ENCODE results near the gene ARPC5L. TPM values are rescaled to one million over a fixed set of nuclear protein-coding genes. Genes with fewer than 3 reads are reported as not detected.

The ARPC5L gene
- total RNA-seq, 1 experiment from 2014 or later = 29.4 TPM

DNA sequence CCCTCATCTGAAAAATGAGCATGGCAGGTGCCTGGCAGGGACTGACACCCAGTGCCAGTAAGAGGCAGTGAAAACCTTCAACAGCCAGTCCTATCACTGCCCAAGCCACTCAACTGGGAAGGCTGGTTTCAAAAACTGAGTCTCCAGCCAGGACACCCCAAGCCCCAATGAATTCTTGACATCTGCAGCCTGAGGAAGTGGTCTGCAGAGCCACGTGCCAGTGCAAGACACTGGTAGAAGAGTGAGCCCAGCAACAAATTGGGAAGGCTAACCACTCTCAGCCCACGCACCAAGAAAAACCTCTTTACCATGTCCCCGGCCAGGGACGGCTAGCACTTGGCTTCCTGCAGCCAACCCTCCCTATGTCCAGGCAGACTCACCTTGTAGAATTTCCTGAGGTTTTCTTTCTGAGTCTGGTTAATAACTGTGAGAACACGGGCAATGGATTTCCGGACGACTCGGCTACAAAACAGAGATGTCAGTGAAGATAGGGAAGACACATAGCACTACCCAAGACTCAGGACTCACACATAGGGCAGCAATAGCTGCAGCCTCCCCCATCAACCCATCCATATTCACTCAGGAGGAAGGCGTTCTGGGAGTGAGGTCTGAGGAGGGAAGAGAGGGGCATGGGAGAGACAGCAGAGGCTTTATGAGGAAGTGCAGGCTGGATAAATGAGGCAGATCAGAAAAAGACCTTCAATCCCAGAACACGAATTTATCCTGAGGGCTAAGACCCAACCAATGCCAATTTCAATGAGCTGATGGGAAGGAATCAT, 1.9 kb upstream of the ARPC5L start:
- in situ Hi-C loops (cut with HindIII; ENCODE audit: low sequenced_read_pairs) = no loop called here
- no peak for DNase-seq (ENCODE audit: low spot score)

DNA sequence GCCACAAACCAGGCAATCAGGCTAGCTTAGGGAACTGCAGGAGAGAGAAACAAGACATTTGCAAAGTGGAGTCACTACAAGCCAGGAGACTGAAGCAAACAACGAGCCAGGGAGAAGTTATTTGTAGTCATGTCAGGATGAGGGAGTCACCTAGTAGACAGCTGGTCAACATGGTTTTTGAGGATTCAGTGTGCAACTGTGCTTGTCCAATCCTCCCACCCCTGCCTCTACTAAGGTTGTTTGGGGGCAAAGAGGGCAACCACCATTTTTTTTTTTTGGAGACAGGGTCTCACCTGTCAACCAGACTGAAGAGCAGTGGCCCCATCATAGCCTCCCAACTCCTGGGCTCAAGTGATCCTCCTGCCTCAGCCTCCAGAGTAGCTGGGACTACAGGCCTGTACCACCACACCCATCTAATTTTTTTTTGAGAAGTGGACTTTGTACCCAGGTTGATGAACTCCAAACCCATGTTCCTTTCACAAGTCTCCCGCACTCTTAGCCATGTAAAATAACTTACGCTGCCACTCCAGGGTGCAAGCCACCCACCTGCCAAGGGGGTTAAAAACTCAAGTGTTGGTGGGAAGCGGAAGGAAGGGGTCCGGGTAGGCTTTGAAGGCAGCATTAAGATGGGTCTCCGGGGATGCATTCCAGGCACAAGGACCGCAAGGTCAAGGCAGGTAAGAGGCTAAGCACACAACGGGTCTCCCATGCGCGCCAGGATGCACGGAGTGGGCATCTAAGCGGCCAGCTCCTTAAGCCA, 1.2 kb upstream of the ARPC5L start:
- DNase-seq (ENCODE audit: low spot score) = no peak
- in situ Hi-C loops (cut with HindIII; ENCODE audit: low sequenced_read_pairs) = no loop called here

DNA sequence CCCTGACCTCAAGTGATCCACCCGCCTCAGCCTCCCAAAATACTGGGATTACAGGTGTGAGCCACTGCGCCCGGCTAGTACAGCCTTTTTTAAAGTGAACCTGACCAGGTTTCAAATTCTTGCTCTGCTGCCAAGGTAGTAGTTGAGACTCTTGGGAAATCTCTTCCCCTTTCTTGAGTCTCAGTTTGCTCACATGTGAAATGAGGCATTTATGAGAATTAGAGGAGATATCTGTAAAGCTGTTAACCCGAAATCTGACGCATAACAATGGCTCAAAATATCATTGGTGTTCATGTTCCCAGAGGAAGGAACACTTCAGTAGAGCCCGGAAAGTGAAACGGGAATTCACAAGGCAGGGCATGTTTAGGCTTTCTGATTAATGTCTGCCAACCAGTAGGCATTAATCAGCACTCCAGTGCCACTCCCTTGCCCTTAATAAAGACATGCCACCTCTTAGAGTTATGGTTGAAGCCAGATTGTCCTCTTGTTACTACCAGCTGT, 1.5 kb downstream of the ARPC5L start:
- in situ Hi-C loops (cut with HindIII; ENCODE audit: low sequenced_read_pairs) = no loop called here

GRCh38 chr9:124868511-124869465, 6.9 kb downstream of the ARPC5L start:
- in situ Hi-C loops (cut with HindIII; ENCODE audit: low sequenced_read_pairs) = no loop called here
- peak; percentile 87 for DNase-seq (ENCODE audit: low spot score)

More for the DNA sequence above, 1.5 kb downstream of the ARPC5L start:
- no peak for DNase-seq (ENCODE audit: low spot score)

- DNase-seq (ENCODE audit: low spot score) = no peak
- in situ Hi-C loops (cut with HindIII; ENCODE audit: low sequenced_read_pairs) = no loop called here
Observed at GRCh38 chr9:124869466-124869985, 7.6 kb downstream of the ARPC5L start.

- in situ Hi-C loops (cut with HindIII; ENCODE audit: low sequenced_read_pairs) = no loop called here
- DNase-seq (ENCODE audit: low spot score) = no peak
Observed at GRCh38 chr9:124869986-124870560, 8.1 kb downstream of the ARPC5L start.

DNA sequence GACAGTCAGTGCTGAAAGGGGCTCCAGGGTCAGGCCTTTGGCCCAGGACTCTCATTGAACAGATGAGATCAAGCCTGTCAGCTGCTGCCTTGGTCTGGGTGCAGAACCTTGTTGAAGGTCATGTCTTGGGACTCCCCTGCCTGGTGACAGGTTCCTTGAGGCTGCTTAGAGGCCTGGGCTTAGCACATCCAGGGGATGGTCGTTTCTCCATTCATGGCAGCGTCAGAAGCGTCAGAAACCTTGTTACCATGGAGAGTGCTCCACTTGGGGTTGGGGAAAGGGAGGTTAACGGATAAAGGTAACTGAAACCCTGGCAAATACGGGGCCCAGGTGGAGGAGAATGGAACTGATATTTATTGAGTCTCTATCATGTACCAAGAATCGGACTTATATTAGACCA, 8.8 kb downstream of the ARPC5L start:
- DNase-seq (ENCODE audit: low spot score) = no peak
- in situ Hi-C loops (cut with HindIII; ENCODE audit: low sequenced_read_pairs) = no loop called here

DNA sequence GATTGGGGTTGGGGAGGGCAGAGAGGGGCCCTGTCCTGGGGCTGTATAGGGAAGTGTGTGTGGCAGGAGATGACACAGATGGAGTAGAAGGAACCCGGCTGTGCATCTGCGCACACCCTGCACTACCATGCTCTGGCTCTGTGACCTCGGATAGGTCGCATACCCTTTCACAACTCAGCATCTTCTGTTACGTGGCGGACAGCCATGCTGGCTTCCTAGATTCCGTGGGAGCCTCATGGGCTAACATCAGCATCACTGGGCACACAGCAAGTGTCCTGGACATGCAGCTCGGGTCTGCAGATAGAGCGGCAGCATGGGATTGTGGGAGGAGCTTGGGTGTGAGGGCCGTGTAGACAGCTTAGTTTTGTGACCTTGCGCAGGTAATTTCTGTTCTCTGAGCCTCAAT, 9.2 kb downstream of the ARPC5L start:
- DNase-seq (ENCODE audit: low spot score) = no peak
- in situ Hi-C loops (cut with HindIII; ENCODE audit: low sequenced_read_pairs) = no loop called here

GRCh38 chr9:124873664-124874063, 11.7 kb downstream of the ARPC5L start:
- in situ Hi-C loops (cut with HindIII; ENCODE audit: low sequenced_read_pairs) = no loop called here
- peak; percentile 69 for DNase-seq (ENCODE audit: low spot score)

DNA sequence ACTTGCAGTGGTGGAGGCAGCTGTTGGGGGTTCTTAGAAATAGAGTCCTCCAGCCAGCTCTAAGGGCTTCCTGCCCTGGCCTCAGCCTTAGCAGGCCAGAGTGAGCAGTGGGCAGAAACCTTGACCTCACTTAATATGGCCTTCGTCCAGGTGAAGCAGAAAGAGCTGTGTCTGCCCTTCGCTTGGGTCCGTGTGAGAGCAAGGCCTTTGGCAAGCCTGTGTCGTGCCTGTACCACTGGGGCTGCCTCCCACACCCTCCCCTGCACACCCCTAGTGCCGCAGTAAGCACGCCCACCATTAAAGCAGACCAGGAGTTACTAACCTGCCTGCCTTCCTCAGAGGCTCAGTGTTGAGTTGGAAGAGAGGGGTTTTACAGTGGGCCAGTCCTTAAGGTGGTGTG, 13.6 kb downstream of the ARPC5L start:
- in situ Hi-C loops (cut with HindIII; ENCODE audit: low sequenced_read_pairs) = loop anchor here (25.0 kb wide), 1 partner anchor 113 kb away; the partner anchor contains the start of gene NR6A1
- DNase-seq (ENCODE audit: low spot score) = no peak

GRCh38 chr9:124877021-124877782, 15.3 kb downstream of the ARPC5L start:
- in situ Hi-C loops (cut with HindIII; ENCODE audit: low sequenced_read_pairs) = loop anchor here (25.0 kb wide), 1 partner anchor 115 kb away; the partner anchor contains the start of gene NR6A1
- no peak for DNase-seq (ENCODE audit: low spot score)

DNA sequence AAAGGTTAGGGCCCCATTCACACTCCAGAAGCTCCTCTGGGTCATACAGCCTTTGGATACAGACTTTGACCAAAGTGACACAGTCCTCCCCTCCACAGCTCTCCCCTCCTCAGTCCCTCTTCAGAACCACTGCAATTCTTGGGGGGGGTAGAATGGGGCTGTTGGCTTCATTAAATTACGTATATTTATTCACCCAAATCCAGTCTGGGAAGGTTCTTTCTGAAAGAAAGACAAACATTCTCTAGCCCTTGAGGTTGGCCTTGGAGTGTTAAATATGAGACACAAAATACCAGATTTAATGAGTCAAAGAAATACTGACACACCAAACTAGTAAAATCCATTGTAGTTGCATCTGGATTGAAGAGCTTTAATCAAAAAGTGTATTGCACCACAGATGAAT, 16.1 kb downstream of the ARPC5L start:
- in situ Hi-C loops (cut with HindIII; ENCODE audit: low sequenced_read_pairs) = loop anchor here (25.0 kb wide), 1 partner anchor 116 kb away; the partner anchor contains the start of gene NR6A1
- no peak for DNase-seq (ENCODE audit: low spot score)

DNA sequence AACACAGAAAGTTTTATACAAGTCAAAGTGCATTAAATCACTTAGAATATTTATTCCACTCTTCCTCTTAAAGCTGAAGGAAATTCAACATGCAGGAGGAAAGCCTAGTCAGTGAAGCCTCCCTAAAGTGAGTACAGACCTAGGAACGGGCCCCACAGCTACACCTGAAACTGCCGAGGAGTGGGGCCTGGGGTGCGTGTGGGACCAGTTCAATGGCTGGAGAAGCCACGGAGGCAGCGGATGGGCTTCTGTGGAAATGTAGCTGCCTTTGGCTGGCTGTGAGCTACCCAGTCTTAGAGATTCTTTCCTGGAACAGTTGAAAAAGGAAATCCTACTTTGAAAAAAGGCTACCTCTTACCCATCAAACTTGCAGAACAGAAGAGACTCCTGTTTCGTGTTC, 16.6 kb downstream of the ARPC5L start:
- DNase-seq (ENCODE audit: low spot score) = no peak
- in situ Hi-C loops (cut with HindIII; ENCODE audit: low sequenced_read_pairs) = loop anchor here (25.0 kb wide), 1 partner anchor 116 kb away; the partner anchor contains the start of gene NR6A1

- in situ Hi-C loops (cut with HindIII; ENCODE audit: low sequenced_read_pairs) = loop anchor here (25.0 kb wide), 1 partner anchor 117 kb away; the partner anchor contains the start of gene NR6A1
- DNase-seq (ENCODE audit: low spot score) = no peak
Observed at GRCh38 chr9:124879226-124879625, 17.3 kb downstream of the ARPC5L start.

DNA sequence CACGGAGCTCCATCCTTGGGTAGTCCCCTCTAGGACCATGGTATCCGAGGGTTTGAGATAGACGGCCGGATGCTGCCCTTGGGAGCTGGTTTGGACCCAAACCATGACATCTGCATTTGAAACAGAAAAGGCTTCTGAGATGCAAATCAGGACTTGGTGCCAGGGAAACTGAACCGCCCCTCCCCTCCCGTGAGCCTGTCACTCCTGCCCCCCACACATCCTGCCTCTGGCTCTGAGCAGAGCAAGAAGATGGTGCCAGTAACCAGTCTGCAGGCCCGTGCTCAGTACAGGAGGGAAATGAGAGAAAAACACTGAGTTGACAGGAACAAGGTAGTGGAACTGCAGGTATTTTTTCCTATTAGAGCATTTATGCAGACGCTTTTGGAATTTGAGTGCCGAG, 18.6 kb downstream of the ARPC5L start:
- in situ Hi-C loops (cut with HindIII; ENCODE audit: low sequenced_read_pairs) = loop anchor here (25.0 kb wide), 1 partner anchor 118 kb away; the partner anchor contains the start of gene NR6A1
- no peak for DNase-seq (ENCODE audit: low spot score)

DNA sequence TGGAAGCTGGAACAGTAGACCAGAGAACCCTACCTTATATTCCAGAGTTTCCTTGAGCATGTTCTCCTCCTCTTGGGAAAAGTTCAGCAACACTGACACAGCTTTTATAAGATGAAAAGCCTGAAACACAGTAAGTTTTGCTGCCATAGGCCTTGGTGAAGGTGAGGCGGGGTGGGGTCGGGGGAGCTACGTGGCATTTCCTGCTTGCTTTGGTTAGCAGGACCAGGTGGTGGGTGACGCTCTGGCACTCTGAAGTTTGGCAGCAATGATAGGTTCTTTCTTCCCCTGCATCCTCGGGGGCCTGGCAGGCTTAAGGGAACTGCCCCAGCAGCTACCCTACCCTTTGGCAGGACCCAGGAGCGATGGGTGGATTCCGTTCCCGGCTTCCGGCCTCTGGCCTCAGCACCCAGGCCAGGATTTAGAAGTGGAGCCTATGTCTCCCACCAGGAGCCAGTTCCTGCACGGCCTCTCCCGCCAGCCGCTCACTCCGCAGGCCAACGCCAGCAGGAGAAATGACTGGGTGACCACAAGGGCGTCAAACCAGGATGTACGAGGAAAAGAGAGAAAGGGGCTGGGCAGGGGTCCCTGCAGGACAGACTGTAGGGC, 19.3 kb downstream of the ARPC5L start:
- DNase-seq (ENCODE audit: low spot score) = no peak
- in situ Hi-C loops (cut with HindIII; ENCODE audit: low sequenced_read_pairs) = loop anchor here (25.0 kb wide), 1 partner anchor 119 kb away; the partner anchor contains the start of gene NR6A1

- in situ Hi-C loops (cut with HindIII; ENCODE audit: low sequenced_read_pairs) = loop anchor here (25.0 kb wide), 1 partner anchor 120 kb away; the partner anchor contains the start of gene NR6A1
- no peak for DNase-seq (ENCODE audit: low spot score)
Observed at GRCh38 chr9:124882231-124882630, 20.3 kb downstream of the ARPC5L start.

Measured in G401 (cell line).